Keratinocyte (primary cell): ENCODE data around the gene LAMA4. TPM values are rescaled to one million over a fixed set of nuclear protein-coding genes. Genes with fewer than 3 reads are reported as not detected.

Source experiments
- DNase-seq: peaks from one replicate; pipeline ENCODE4 v3.0.0-alpha.2; 2011; ENCODE audit warnings: low read depth, missing footprints, low spot score
- FAIRE-seq: peaks from 2 replicates; lab custom pipeline; 2011; peaks lifted over from hg19 to GRCh38; lab: Jason Lieb, UNC
- H2AFZ ChIP-seq: 2 replicates; pipeline ENCODE4 v1.6.0; 2012; ENCODE audit warnings: low read length, control low read depth, inconsistent platforms; ENCODE audit not compliant: control insufficient read depth
- H3K27ac ChIP-seq: 2 replicates; pipeline ENCODE4 v1.5.1; 2011; ENCODE audit warnings: low read length; ENCODE audit not compliant: control insufficient read depth, insufficient read depth
- H3K27me3 ChIP-seq: 3 replicates; pipeline ENCODE4 v1.6.0; 2011; ENCODE audit warnings: low read length; ENCODE audit not compliant: control insufficient read depth, insufficient read depth; ENCODE audit errors: extremely low read depth
- H3K36me3 ChIP-seq, 2 experiments: 2 replicates in 1 of 2; 3 replicates in 1 of 2; pipeline ENCODE4 v1.5.1; 2011; ENCODE audit warnings: low read length in 2 of 2, mild to moderate bottlenecking in 1 of 2; ENCODE audit not compliant: control insufficient read depth in 2 of 2, insufficient read depth in 2 of 2; ENCODE audit errors: extremely low read depth in 1 of 2
- H3K4me1 ChIP-seq: 3 replicates; pipeline ENCODE4 v1.5.1; 2011; ENCODE audit warnings: low read length; ENCODE audit not compliant: control insufficient read depth, insufficient read depth; ENCODE audit errors: extremely low read depth
- H3K4me2 ChIP-seq: 3 replicates; pipeline ENCODE4 v1.6.0; 2011; ENCODE audit warnings: low read depth, low read length; ENCODE audit not compliant: control insufficient read depth, insufficient read depth; ENCODE audit errors: extremely low read depth
- H3K4me3 ChIP-seq, 3 experiments: fragments of 200-600 bp in 1 of 3; sonication (generic) in 1 of 3; 2 replicates in 2 of 3; 3 replicates in 1 of 3; pipeline ENCODE4 v1.5.1; 2011 to 2016; ENCODE audit warnings: low read length in 3 of 3, mild to moderate bottlenecking in 3 of 3, control low read depth in 2 of 3, inconsistent platforms in 1 of 3, low read depth in 1 of 3, mixed read lengths in 1 of 3, mixed run types in 1 of 3, moderate library complexity in 1 of 3; ENCODE audit not compliant: control insufficient read depth in 2 of 3, insufficient read depth in 2 of 3; ENCODE audit errors: extremely low read depth in 1 of 3
- H3K79me2 ChIP-seq: 2 replicates; pipeline ENCODE4 v1.6.0; 2012; ENCODE audit warnings: low read length; ENCODE audit not compliant: control insufficient read depth, insufficient read depth
- H3K9ac ChIP-seq: 3 replicates; pipeline ENCODE4 v1.6.0; 2011; ENCODE audit warnings: low read length; ENCODE audit not compliant: control insufficient read depth, insufficient read depth; ENCODE audit errors: extremely low read depth
- H3K9me1 ChIP-seq: 3 replicates; pipeline ENCODE4 v1.6.0; 2011; ENCODE audit warnings: low read length; ENCODE audit not compliant: control insufficient read depth, insufficient read depth; ENCODE audit errors: extremely low read depth
- H3K9me3 ChIP-seq: 2 replicates; pipeline ENCODE4 v1.5.1; 2012; ENCODE audit warnings: low read depth, low read length; ENCODE audit not compliant: control insufficient read depth
- H4K20me1 ChIP-seq: 3 replicates; pipeline ENCODE4 v1.6.0; 2011; ENCODE audit warnings: low read length; ENCODE audit not compliant: control insufficient read depth, insufficient read depth; ENCODE audit errors: extremely low read depth
- EZH2 ChIP-seq: IDR thresholded peaks from one replicate; pipeline ENCODE4 v1.6.1; 2012; ENCODE audit warnings: inconsistent platforms, mild to moderate bottlenecking, low read length, moderate library complexity
- dilution Hi-C: fragments of 300-500 bp; cut with MboI; formaldehyde crosslinking; loops from one replicate; pipeline ENCODE4 v1.7.0; 2020; ENCODE audit warnings: low sequenced_read_pairs; ENCODE audit not compliant: extremely low pct_ligation_motif_present
- polyA plus RNA-seq, 5 experiments: library from polyadenylated mRNA; depleted of rRNA in 3 of 5; stranded (reverse) in 3 of 5; stranded (forward) in 1 of 5; unstranded in 1 of 5; fragments of >200 nt; gene quantifications; 1 replicate in 1 of 5; 2 replicates in 3 of 5; 3 replicates in 1 of 5; pipeline versions ENCODE4 v1.2.1 to v1.2.3, GENCODE V29; 2011 to 2012; ENCODE audit warnings: missing spikeins in 2 of 5, low read depth in 1 of 5, low replicate concordance in 1 of 5
- TF ChIP-seq, protein P1 (sequence below), 3 experiments: IDR thresholded peaks in 1 of 3; conservative IDR thresholded peaks in 1 of 3; optimal IDR thresholded peaks in 1 of 3; 2 replicates in 2 of 3; 3 replicates in 1 of 3; pipeline versions ENCODE3 to v1.5.1; 2011; ENCODE audit warnings: low read length in 3 of 3, mild to moderate bottlenecking in 3 of 3, moderate library complexity in 2 of 3, control low read depth in 1 of 3, inconsistent platforms in 1 of 3; ENCODE audit not compliant: insufficient read depth in 2 of 3; ENCODE audit errors: extremely low read depth in 1 of 3

Gene LAMA4
- polyA plus RNA-seq, 1 donor (not counting 4 experiments of a cell fraction or from before 2014, with no cell fraction given), result 0.12 TPM

DNA sequence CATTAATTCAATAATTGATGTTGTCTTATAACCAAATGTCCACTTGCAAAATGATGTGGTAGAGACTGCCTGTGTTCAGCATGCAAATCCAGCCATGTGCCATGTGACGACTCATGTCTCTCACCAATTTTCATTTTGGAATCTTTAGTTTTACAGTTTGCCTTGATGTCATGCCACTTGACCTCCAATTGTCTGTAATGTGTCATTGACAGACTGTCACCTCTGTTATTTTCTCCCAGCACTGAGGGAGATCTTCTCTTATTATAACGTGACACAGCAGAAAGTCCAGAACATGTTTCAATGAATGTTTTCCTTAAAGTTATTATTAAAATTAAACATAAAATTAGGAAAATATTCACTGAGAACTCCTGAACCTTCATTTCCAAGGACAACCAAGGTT lies 56.7 kb downstream of the LAMA4 start:
- FAIRE-seq, result no peak

DNA sequence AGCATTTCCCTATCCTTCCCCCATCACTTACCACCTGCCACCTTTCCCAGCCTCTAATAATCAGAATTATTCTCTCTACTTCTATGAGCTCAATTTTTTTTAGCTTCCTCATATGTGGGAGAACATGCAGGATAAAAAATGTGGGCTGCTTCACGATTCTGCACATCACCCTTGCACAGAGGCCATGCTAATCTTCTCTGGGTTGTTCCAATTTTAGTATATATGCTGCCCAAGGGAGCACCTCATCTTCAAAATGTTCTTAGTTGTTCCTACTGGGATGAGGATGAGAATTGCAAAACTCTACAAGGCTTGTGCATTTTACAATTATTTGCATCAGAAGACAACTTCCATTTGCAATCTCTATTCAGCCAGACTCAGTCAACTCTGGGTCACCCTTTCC lies 58.1 kb downstream of the LAMA4 start:
- no peak for FAIRE-seq
- Histone ChIP-seq H3K36me3 (no peaks in the 10 kb centered on the region), H3K9me3 (no peaks in the 10 kb centered on the region), H3K27me3 (no peaks in the 10 kb centered on the region), H3K4me2 (no peak overlapping the region), H3K9me1 (no peaks in the 10 kb centered on the region), H3K27ac (no peak overlapping the region), H3K4me3 (no peak overlapping the region), H3K4me1 (no peaks in the 10 kb centered on the region), H2AFZ (no peak overlapping the region), H3K79me2 (no peaks in the 10 kb centered on the region), H4K20me1 (no peaks in the 10 kb centered on the region), H3K9ac (no peak overlapping the region)
- dilution Hi-C loops, result no loop called here
- no peak for DNase-seq
- TF ChIP-seq EZH2, result no peak
- TF ChIP-seq, protein P1, sequence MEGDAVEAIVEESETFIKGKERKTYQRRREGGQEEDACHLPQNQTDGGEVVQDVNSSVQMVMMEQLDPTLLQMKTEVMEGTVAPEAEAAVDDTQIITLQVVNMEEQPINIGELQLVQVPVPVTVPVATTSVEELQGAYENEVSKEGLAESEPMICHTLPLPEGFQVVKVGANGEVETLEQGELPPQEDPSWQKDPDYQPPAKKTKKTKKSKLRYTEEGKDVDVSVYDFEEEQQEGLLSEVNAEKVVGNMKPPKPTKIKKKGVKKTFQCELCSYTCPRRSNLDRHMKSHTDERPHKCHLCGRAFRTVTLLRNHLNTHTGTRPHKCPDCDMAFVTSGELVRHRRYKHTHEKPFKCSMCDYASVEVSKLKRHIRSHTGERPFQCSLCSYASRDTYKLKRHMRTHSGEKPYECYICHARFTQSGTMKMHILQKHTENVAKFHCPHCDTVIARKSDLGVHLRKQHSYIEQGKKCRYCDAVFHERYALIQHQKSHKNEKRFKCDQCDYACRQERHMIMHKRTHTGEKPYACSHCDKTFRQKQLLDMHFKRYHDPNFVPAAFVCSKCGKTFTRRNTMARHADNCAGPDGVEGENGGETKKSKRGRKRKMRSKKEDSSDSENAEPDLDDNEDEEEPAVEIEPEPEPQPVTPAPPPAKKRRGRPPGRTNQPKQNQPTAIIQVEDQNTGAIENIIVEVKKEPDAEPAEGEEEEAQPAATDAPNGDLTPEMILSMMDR (optimal IDR thresholded peaks at IDR 0.05 in 1 of 3, IDR thresholded peaks at IDR 0.05 in 1 of 3, conservative IDR thresholded peaks at IDR 0.05 in 1 of 3; ENCODE audit: extremely low read depth in 1 of 3, insufficient read depth in 2 of 3, low read length in 3 of 3), result no peak

More for the DNA sequence above, 56.7 kb downstream of the LAMA4 start:
- Histone ChIP-seq H4K20me1 (no peaks in the 10 kb centered on the region), H3K27me3 (no peaks in the 10 kb centered on the region), H3K4me2 (no peak overlapping the region), H3K9ac (no peak overlapping the region), H3K9me3 (no peaks in the 10 kb centered on the region), H3K27ac (no peak overlapping the region), H2AFZ (no peak overlapping the region), H3K36me3 (no peaks in the 10 kb centered on the region), H3K79me2 (no peaks in the 10 kb centered on the region), H3K4me1 (no peaks in the 10 kb centered on the region), H3K4me3 (no peak overlapping the region), H3K9me1 (no peaks in the 10 kb centered on the region)
- DNase-seq, result no peak
- no peak for TF ChIP-seq EZH2
- TF ChIP-seq, protein P1 (optimal IDR thresholded peaks at IDR 0.05 in 1 of 3, IDR thresholded peaks at IDR 0.05 in 1 of 3, conservative IDR thresholded peaks at IDR 0.05 in 1 of 3; ENCODE audit: extremely low read depth in 1 of 3, insufficient read depth in 2 of 3, low read length in 3 of 3), result no peak
- dilution Hi-C loops, result no loop called here
